NCI-H2227 (cell line): ENCODE results near the gene KIAA0825.
A peak's percentile ranks its signal among the peaks of the same experiment; 100 is the strongest.
"Not testable (repeated sequence)": the region's sequence is repeated elsewhere in the genome, so short reads cannot be mapped to it uniquely, and the experiment has no call there.

Source experiments
- DNase-seq: peaks from one replicate; lab custom pipeline; 2025; ENCODE audit not compliant: unreplicated experiment; lab: John Stamatoyannopoulos, UW

KIAA0825 gene

GRCh38 chr5:94375801-94376200 is 242.6 kb downstream of the KIAA0825 start:
- no peak for DNase-seq

DNA sequence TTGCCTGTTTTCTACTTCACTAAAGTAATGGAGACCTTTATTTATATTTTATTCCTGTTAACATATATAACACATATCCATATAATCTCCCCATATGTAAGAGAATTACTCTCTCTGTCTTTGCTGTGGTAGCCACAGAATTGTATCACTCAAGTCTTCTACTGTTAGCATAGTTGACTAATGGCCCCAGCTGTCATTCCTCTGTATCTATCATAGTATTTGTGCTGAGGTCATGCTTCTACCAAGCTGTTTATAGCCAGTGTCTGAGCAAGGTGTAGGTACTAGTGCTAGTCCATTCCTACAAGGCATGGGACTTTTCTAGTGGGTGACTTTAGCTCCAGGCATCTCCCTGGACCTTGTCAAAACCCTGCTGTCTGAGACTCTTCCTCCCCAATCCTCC is 244.1 kb downstream of the KIAA0825 start:
- DNase-seq: no peak

DNA sequence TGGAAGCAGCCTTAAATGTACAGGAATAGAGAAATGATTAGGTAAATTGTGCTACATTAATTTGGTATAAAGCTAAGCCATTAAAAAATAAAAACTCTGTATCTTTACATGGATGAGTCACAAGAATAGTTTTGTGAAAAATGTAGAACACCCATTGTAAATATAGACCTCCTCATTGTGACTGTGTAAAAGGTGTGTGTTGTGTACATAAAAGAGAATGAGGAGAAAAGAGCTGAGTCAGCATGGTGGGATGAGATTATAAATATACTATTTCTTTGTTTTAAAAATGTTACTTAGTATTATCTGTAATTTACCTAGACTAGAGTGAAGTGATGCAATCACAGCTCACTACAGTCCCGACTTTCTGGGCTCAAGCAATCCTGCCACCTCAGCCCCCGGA is 250.5 kb downstream of the KIAA0825 start:
- no peak for DNase-seq

DNA sequence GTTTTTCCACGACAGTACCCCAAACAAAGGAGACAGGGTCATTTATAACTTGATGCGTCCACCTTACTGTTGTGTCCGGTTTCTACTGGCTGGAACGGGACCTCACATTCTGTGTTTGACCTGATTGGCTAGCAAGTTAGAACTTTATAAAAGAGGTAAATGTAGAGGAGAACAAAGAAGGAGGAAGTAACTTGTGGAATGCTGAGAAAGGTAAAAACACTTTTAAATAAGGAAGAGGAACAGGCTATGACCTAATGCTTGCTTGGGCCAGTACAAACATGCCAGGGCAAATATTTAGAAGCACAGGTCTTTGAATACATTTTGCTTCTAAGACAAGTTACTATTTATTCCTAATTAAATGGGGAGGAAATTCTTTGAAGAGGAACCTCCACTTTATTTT is 251.6 kb downstream of the KIAA0825 start:
- no peak for DNase-seq

GRCh38 chr5:94362857-94363256 is 255.5 kb downstream of the KIAA0825 start:
- no peak for DNase-seq

- no peak for DNase-seq
Observed at GRCh38 chr5:94361832-94362796, 256.3 kb downstream of the KIAA0825 start.

DNA sequence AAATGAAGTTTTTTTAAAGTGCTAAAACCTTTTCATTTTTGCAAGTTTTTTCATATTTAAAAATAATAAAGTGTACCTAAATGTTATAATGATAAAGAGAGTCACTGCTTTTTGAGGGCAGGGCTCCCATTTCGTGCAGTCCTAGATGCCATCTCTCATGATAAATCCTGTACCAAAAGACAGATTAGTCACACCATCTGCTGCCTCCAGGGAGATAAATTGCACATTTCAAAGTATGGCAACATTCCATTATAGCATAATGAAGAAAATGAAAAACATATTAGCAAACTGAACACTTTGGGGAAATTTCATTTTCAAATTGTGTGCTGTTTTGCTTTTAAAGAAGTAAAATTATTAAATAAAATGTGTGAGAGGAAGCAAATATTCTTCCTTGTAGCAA is 257.2 kb downstream of the KIAA0825 start:
- DNase-seq: no peak

GRCh38 chr5:94360382-94361130 is 257.8 kb downstream of the KIAA0825 start:
- DNase-seq: no peak

DNA sequence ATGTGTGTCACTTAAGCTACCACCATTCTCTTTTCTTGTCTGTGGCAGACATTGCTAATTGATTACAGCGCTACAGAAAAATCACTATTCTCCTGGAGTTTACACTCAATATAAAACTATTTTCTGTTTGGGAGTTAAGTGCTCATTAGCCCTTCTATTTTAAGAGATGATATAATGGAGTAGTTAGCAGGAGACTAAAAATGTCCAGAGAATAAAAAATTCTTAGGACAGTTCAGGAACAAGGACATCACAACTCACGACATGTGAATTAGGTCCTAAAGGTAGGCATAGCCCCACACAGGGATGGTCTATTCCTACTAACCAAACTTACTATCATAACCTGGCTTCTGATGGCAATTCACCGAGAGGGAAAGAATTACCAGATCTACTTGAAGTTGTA is 258.5 kb downstream of the KIAA0825 start:
- no peak for DNase-seq

DNA sequence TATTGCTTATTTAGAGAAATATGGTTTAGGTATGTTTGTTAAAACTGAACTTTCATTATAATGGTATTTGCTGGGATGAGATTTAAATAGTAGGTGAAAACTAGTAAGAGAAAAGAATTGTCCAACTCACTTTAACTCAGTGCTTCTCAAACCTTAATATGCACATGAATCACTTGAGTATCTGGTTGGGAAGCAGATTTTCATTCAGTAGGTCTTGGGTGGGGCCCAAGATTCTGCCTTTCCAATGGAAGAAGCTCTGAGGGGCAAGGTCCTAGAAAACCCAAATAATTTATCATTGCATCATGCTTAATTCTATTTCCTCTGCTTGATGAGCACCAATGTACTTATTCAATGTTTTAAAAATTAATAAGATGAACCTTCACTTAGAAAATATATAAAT is 262.6 kb downstream of the KIAA0825 start:
- DNase-seq: no peak

- not testable (repeated sequence) for DNase-seq
Observed at GRCh38 chr5:94354837-94355485, 263.4 kb downstream of the KIAA0825 start.

- DNase-seq: no peak
Observed at GRCh38 chr5:94353605-94354004, 264.8 kb downstream of the KIAA0825 start.

GRCh38 chr5:94347130-94347529 is 271.3 kb downstream of the KIAA0825 start:
- DNase-seq: no peak

DNA sequence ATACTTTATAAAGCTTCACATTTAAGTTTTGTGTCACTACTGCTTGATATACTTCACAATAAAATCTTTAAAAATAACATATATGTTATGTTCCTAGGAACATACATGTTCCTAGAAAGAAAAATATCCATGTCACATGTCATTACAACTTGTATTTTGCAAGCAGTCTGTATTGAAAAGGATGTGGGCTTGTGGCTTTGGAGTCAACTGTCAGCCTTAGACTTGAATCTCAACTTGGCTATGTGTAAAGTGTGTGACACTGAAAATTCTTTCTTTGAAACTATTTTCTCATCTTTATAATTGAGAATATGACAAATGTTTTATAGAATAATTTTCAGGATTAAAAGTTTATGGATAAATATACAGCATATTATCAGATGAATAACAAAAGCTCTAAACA is 273.1 kb downstream of the KIAA0825 start:
- no peak for DNase-seq

DNA sequence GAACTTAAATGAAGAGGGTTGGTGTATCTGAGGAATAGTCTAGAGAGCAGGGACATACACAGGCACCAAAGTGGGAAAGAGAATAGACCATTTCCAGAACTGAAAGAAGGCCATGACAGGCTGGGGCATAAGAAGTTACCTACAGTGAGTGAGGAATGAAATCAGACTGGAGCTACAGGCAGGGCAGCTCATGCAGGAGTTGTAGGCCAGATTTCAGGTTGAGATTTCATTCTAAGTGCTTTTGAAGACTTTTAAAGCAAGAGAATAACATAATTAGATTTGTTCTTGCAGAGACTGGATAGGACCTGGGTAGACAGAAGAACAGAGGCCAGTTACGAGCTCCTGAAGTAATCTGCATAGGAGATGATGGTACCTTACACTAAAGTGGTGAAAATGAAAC is 280.8 kb downstream of the KIAA0825 start:
- DNase-seq: no peak

GRCh38 chr5:94335936-94336335 is 282.5 kb downstream of the KIAA0825 start:
- no peak for DNase-seq

- DNase-seq: no peak
Observed at GRCh38 chr5:94329115-94329514, 289.3 kb downstream of the KIAA0825 start.

DNA sequence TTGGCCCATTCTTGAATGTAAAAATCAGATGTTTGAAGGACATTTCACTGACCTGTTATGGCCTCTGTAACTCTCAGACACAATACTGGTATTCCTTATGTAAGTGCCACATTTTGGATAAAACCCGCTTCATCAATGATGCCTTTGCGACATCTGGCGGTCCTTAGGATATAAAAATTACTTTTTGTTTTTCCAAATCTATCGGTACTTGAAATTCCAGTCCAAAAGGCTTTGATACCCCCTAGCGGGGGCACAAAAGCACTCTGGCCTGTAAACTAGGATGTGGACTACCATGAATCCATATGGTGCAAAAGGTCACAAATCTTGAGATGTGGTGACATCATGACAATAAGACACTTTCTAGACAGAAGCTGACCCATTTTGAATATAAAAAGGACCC is 291.8 kb downstream of the KIAA0825 start:
- DNase-seq: no peak

DNA sequence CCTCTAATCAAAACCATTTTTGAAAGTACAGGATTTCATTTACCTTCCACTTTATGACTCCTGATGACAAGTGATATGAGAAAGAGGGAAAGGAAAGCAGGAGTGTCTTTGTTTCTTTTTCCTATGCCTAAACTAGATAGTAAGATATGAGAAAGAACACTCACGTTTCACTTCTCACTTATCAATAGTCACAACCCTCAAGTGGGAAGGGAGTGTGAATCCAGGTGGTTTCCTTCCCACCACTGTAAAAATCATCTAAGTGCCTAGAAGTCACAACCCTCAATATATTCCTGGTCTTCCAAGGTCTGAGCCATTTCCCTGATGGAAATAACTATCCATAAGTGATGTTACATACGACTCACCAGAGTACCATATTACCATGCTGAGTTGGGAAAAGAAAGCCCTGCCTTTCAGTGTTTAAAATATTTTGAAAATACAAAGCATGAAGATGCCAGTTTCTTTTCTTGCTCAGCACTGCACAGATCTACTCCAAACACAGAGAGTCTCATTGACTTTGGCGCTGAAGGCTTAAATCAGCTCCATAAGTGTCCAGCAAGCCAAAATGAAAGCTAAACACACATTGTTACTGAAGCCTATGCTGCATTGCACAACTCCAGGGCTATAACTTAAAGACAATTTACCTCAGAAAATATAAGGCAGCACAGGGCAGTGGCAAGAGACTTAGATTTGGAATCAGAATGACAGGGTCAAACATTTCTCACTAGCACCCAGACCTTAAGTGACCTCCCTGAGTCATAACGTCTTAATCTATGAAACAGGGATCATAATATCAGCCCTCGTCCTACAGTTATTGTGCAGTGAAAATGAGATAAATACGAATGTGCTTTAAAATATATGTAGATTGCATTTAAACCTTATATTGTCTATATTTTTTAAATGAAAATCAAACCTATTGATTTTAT is 301.2 kb downstream of the KIAA0825 start:
- peak; percentile 11 for DNase-seq

DNA sequence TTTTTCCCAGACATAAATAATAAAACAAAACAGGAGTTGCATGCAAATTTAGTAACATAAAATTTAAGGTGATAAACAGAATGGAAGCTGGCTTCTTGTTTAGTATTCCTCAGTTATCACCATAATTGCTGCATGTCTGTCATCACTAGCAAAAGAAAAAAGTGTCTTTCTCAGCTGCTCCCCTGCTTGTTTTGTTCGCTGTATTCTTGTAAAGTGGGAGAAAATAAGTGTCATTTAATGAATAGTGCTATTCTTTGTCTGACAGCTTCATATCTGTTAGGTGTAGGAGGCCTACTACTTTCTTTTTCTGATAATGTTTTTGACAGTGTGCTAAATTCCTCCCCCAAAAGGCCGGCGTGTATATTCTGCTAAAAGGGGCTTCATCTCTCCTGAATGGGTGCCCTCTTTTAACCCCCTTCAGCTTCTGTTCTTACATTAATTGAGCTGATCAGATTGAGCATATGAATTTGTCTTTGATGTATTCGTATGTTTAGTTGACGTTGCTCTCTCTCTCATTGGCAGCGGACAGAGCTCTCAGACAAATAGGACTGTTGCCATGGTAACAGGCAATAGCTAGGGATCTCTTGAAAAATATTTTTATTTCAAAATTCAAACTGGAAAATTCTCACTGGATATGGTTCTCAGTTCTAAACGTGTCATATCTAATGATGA is 303.8 kb downstream of the KIAA0825 start:
- peak; percentile 86 for DNase-seq
